B cell (primary cell): ENCODE measurements around the gene SERPINE2. TPM values are rescaled to one million over a fixed set of nuclear protein-coding genes. Genes with fewer than 3 reads are reported as not detected.
A peak's percentile ranks its signal among the peaks of the same experiment; 100 is the strongest.

Experiments
- ATAC-seq: fragments of 200-7000 bp; cut with Tn5 transposase; one replicate; pipeline ENCODE4 v1.10.0; 2021; ENCODE audit warnings: low read depth, mild to moderate bottlenecking, moderate number of reproducible peaks, moderate library complexity
- CTCF ChIA-PET: fragments of 350-600 bp; sonication (Branson Sonifier 250); formaldehyde crosslinking; loops from one replicate; lab custom pipeline; 2021; ENCODE audit warnings: antibody characterized with exemption, inconsistent platforms; lab: Charles Lee
- POLR2A ChIA-PET: fragments of 350-600 bp; sonication (Branson Sonifier 250); formaldehyde crosslinking; loops from one replicate; lab custom pipeline; 2021; ENCODE audit warnings: antibody characterized with exemption; lab: Charles Lee
- DNase-seq: peaks from one replicate; pipeline ENCODE4 v3.0.0; 2013
- H2AFZ ChIP-seq: 2 replicates; pipeline ENCODE4 v1.6.1; 2012; ENCODE audit warnings: mild to moderate bottlenecking, low read depth, low read length; ENCODE audit not compliant: insufficient read depth, poor library complexity, severe bottlenecking
- H3K27ac ChIP-seq, 2 donors: 1 replicate in 1 of 2; 2 replicates in 1 of 2; pipeline ENCODE4 v1.5.1; 2012 to 2013; ENCODE audit warnings: low read length in 2 of 2, mild to moderate bottlenecking in 2 of 2, moderate library complexity in 1 of 2
- H3K27me3 ChIP-seq, 4 experiments: fragments of 200-600 bp in 1 of 4; sonication (generic) in 1 of 4; replicated peaks in 1 of 4; 1 replicate in 2 of 4; 2 replicates in 2 of 4; pipeline versions ENCODE4 v1.6.1 to v1.7.0; 2013 to 2016; ENCODE audit warnings: low read length in 3 of 4, mild to moderate bottlenecking in 2 of 4, mixed read lengths in 1 of 4, moderate library complexity in 1 of 4; ENCODE audit not compliant: insufficient read depth in 4 of 4, control insufficient read depth in 3 of 4; ENCODE audit errors: control extremely low read depth in 1 of 4
- H3K36me3 ChIP-seq, 2 experiments: replicated peaks in 1 of 2; 1 replicate in 1 of 2; 2 replicates in 1 of 2; pipeline versions ENCODE4 v1.6.1 to v1.7.1; 2013; ENCODE audit warnings: low read length in 1 of 2; ENCODE audit not compliant: insufficient read depth in 2 of 2, control insufficient read depth in 1 of 2; ENCODE audit errors: control extremely low read depth in 1 of 2, extremely low read depth in 1 of 2
- H3K4me1 ChIP-seq, 2 donors: fragments of 200-600 bp in 1 of 2; sonication (generic) in 1 of 2; 1 replicate in 1 of 2; 2 replicates in 1 of 2; pipeline versions ENCODE4 v1.5.1 to v1.6.1; 2013 to 2017; ENCODE audit warnings: low read length in 2 of 2; ENCODE audit not compliant: control insufficient read depth in 2 of 2, insufficient read depth in 2 of 2
- H3K4me2 ChIP-seq: replicated peaks from 2 replicates; pipeline ENCODE3; 2012; ENCODE audit warnings: mild to moderate bottlenecking, low read depth, low read length; ENCODE audit not compliant: poor library complexity, severe bottlenecking
- H3K4me3 ChIP-seq, 5 experiments: fragments of 200-600 bp in 1 of 5; sonication (generic) in 1 of 5; 1 replicate in 3 of 5; 2 replicates in 2 of 5; pipeline versions ENCODE4 v1.5.1 to v1.7.0; 2011 to 2016; ENCODE audit warnings: low read length in 4 of 5, mild to moderate bottlenecking in 4 of 5, low read depth in 2 of 5, control low read depth in 1 of 5, moderate library complexity in 1 of 5; ENCODE audit not compliant: insufficient read depth in 1 of 5; ENCODE audit errors: control extremely low read depth in 1 of 5, extremely low read depth in 1 of 5
- H3K79me2 ChIP-seq: fragments of 200-600 bp; sonication (generic); one replicate; pipeline ENCODE4 v1.6.0; 2016; ENCODE audit warnings: low read length; ENCODE audit not compliant: control insufficient read depth, insufficient read depth
- H3K9ac ChIP-seq: fragments of 200-600 bp; sonication (generic); 2 replicates; pipeline ENCODE4 v1.6.1; 2017; ENCODE audit warnings: mild to moderate bottlenecking, low read length, moderate library complexity
- H3K9me3 ChIP-seq, 3 donors: one replicate each; pipeline versions ENCODE4 v1.6.1 to v1.7.1; 2013; ENCODE audit warnings: low read length in 2 of 3; ENCODE audit not compliant: control insufficient read depth in 2 of 3, insufficient read depth in 1 of 3; ENCODE audit errors: control extremely low read depth in 1 of 3
- H4K20me1 ChIP-seq: 2 replicates; pipeline ENCODE4 v1.6.0; 2012; ENCODE audit warnings: mild to moderate bottlenecking, low read length; ENCODE audit not compliant: insufficient read depth, control insufficient read depth, poor library complexity, severe bottlenecking
- H3K27ac Mint-ChIP-seq: one replicate; pipeline ENCODE4 v1.8.0; 2021; ENCODE audit warnings: mixed read lengths
- H3K27me3 Mint-ChIP-seq: one replicate; pipeline ENCODE4 v1.8.0; 2021; ENCODE audit warnings: mixed read lengths
- H3K4me1 Mint-ChIP-seq: one replicate; pipeline ENCODE4 v1.8.0; 2021; ENCODE audit warnings: mixed read lengths
- H3K4me3 Mint-ChIP-seq: one replicate; pipeline ENCODE4 v1.8.0; 2021; ENCODE audit warnings: mixed read lengths
- H3K9me3 Mint-ChIP-seq: one replicate; pipeline ENCODE4 v1.8.0; 2022; ENCODE audit warnings: mixed read lengths; ENCODE audit not compliant: insufficient read depth
- CTCF ChIP-seq: fragments of 200-600 bp; IDR thresholded peaks from one replicate; pipeline ENCODE4 v1.8.0; 2022; ENCODE audit warnings: antibody characterized with exemption, mild to moderate bottlenecking
- EZH2 ChIP-seq: IDR thresholded peaks from 2 replicates; pipeline ENCODE4 v1.6.1; 2012; ENCODE audit warnings: borderline replicate concordance, low read depth, mild to moderate bottlenecking, moderate library complexity, low read length; ENCODE audit not compliant: insufficient read depth, poor library complexity, severe bottlenecking
- WGBS: methylation state at CpG from one replicate; pipeline ENCODE4 v1.1.5; 2013; ENCODE audit warnings: missing lambda C conversion rate; ENCODE audit not compliant: insufficient coverage; 5-methylcytosine and 5-hydroxymethylcytosine counted together
- intact Hi-C: fragments of 100-400 bp; cut with micrococcal nuclease; formaldehyde crosslinking; loops from one replicate; pipeline ENCODE4 v1.10.0; 2022
- polyA plus RNA-seq: library from polyadenylated mRNA; depleted of rRNA; stranded (reverse); fragments of >200 nt; gene quantifications from 2 replicates; pipeline ENCODE4 v1.2.3, GENCODE V29; 2012
- total RNA-seq, 2 donors: library from RNA; stranded (reverse); fragments of 120-200 nt in 1 of 2; gene quantifications; 1 replicate in 1 of 2; 2 replicates in 1 of 2; pipeline versions ENCODE4 v1.2.3 to v1.2.4, GENCODE V29; 2013 to 2022

SERPINE2 gene
- total and polyA plus RNA-seq, 2 donors (not counting 1 experiment from before 2014, with no cell fraction given), result 0.45 to 1.8 TPM

- CTCF ChIA-PET, result interaction anchor here (1.4 to 1.8 kb wide), 3 partner anchors 10 to 48 kb away, joined by 4 to 7 read pairs (median 5); no protein-coding TSS in a partner anchor
- Histone ChIP-seq H3K27me3 (no peaks in the 10 kb centered on the region), H4K20me1 (no peaks in the 10 kb centered on the region), H3K27ac (peak within 1 kb of the TSS; percentile 35 to 87), H3K4me2 (peak within 1 kb of the TSS; percentile 99), H3K9ac (peak within 1 kb of the TSS; percentile 98), H3K9me3 (peaks cover 0 to 2% (median 0%) of the 10 kb centered on the region in 3 donors), H3K4me3 (peak within 1 kb of the TSS; percentile 58 to 92 (median 89)), H3K36me3 (no peaks in the 10 kb centered on the region), H3K79me2 (peaks cover 86% of the 10 kb centered on the region), H2AFZ (peak within 1 kb of the TSS; percentile 90), H3K4me1 (peaks cover 21 to 44% of the 10 kb centered on the region in 2 donors)
- peak; percentile 93 for ATAC-seq
- Mint-ChIP-seq H3K27me3 (no peaks in the 10 kb centered on the region), H3K4me1 (peaks cover 50% of the 10 kb centered on the region), H3K9me3 (no peaks in the 10 kb centered on the region), H3K27ac (peak within 1 kb of the TSS; percentile 94), H3K4me3 (peak within 1 kb of the TSS; percentile 94)
- no peak for TF ChIP-seq CTCF
- no peak for TF ChIP-seq EZH2
- 0% methylated on average over 84 of the region's 87 CpGs for WGBS
- peak; percentile 87 for DNase-seq
- intact Hi-C loops, result loop anchor here (1.0 to 10.0 kb wide), 4 partner anchors 8 to 1000 kb away; partner anchors contain the start of gene MRPL44
- POLR2A ChIA-PET, result interaction anchor here (0.5 to 1.5 kb wide), 6 partner anchors 9 to 647 kb away, joined by 3 to 6 read pairs (median 5); partner anchors contain the start of gene MRPL44
Measured at GRCh38 chr2:223944703-223945531, 94.2 kb downstream of the SERPINE2 start, which contains the start of gene WDFY1. Gene WDFY1, minus strand, starts transcription at chr2:223945335. Its CDS starts 51 bp downstream, at chr2:223945284.
